Sigmoid colon (tissue), 4 donors: ENCODE measurements around the gene STPG1.

Experiments used
- CTCF ChIP-seq, 4 experiments: fragments of 450-650 bp in 3 of 4; fragments of 200-600 bp in 1 of 4; IDR thresholded peaks; one replicate each; pipeline ENCODE4 v1.5.1; 2016 to 2019; ENCODE audit warnings: antibody characterized with exemption in 4 of 4, mild to moderate bottlenecking in 3 of 4, moderate library complexity in 2 of 4
- POLR2AphosphoS5 ChIP-seq, 4 donors: sonication (generic); formaldehyde crosslinking; IDR thresholded peaks; one replicate each; pipeline ENCODE4 v1.6.1; 2017; ENCODE audit warnings: antibody characterized with exemption in 4 of 4

DNA sequence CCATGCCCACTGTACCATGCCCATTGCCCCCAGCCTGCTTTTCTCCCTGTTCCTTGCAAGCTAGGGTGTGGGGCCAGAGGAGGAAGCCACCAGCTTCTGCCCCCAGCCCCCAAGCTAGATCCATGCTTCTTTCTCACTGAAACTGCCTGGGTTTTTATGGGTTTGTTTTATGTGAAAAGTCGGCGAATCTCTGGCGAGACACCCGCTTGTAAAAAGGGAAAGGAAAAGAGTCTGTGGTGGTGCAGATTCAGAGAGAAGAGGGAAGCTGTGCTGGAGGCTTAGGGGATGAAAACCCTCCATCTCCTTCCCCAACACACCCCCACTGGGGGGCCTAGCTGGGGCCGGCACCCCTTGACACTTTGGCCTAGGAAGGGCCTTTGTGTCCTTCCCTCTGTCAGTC lies 68.2 kb downstream of the STPG1 start:
- TF ChIP-seq CTCF (IDR thresholded peaks at IDR 0.05) (no peak), POLR2AphosphoS5 (IDR thresholded peaks at IDR 0.05) (no peak)
